ENCODE results near the gene KCNAB1.

Gene KCNAB1

DNA sequence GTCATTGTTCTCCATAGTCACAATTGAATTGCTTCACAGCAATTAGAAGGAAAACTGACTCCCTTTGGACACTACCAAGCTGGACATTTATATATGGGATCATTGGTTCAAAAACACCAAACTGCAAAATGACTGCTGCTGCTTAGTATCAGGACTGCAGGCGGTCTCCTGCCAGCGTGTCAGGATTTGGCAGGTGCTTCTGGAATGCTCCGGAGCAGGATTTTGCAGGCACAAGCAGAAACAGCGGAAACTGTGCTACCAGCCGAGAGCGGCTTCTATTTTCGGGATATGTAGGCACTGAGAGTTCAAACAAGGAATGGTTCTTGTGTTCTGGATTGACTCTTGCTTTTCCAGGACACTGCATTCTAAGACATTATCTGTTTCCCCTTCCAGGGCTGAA, 339.1 kb downstream of the KCNAB1 start:
- intact Hi-C loops (cut with DNase I; ENCODE audit: low total_unique reads): no loop called here
- DNase-seq: peak in 1 of 2 donors; percentile 76
- TF ChIP-seq CTCF (IDR thresholded peaks at IDR 0.05): no peak
- no peaks in the 10 kb centered on the region for H3K27me3 ChIP-seq
- no peaks in the 10 kb centered on the region for H3K9me3 ChIP-seq
- peaks cover 0 to 44% (median 30%) of the 10 kb centered on the region in 4 donors for H3K4me1 ChIP-seq
- H3K27ac ChIP-seq: no peak overlapping the region
- peaks cover 0 to 9% (median 5%) of the 10 kb centered on the region in 3 donors for H3K36me3 ChIP-seq
- H3K4me3 ChIP-seq: no peak overlapping the region

- Histone ChIP-seq H3K27ac (no peak overlapping the region), H3K4me1 (peaks cover 0 to 51% (median 38%) of the 10 kb centered on the region in 4 donors), H3K27me3 (no peaks in the 10 kb centered on the region), H3K4me3 (no peak overlapping the region), H3K36me3 (peaks cover 0 to 9% (median 5%) of the 10 kb centered on the region in 3 donors), H3K9me3 (no peaks in the 10 kb centered on the region)
- DNase-seq: no peak
- no peak for TF ChIP-seq CTCF (IDR thresholded peaks at IDR 0.05)
- intact Hi-C loops (cut with DNase I; ENCODE audit: low total_unique reads): no loop called here
Measured at GRCh38 chr3:156460206-156460611, 339.8 kb downstream of the KCNAB1 start.

- intact Hi-C loops (cut with DNase I; ENCODE audit: low total_unique reads): no loop called here
- TF ChIP-seq CTCF (IDR thresholded peaks at IDR 0.05): no peak
- no peaks in the 10 kb centered on the region for H3K27me3 ChIP-seq
- peaks cover 0 to 62% (median 35%) of the 10 kb centered on the region in 4 donors for H3K4me1 ChIP-seq
- DNase-seq: no peak
- no peak overlapping the region for H3K27ac ChIP-seq
- peaks cover 0 to 8% (median 5%) of the 10 kb centered on the region in 3 donors for H3K36me3 ChIP-seq
- no peak overlapping the region for H3K4me3 ChIP-seq
- no peaks in the 10 kb centered on the region for H3K9me3 ChIP-seq
Measured at GRCh38 chr3:156461889-156462288, 341.5 kb downstream of the KCNAB1 start.

GRCh38 chr3:156463123-156463522, 342.7 kb downstream of the KCNAB1 start:
- intact Hi-C loops (cut with DNase I; ENCODE audit: low total_unique reads): no loop called here
- Histone ChIP-seq H3K4me3 (no peak overlapping the region), H3K9me3 (no peaks in the 10 kb centered on the region), H3K27me3 (no peaks in the 10 kb centered on the region), H3K27ac (no peak overlapping the region), H3K4me1 (peaks cover 0 to 65% (median 34%) of the 10 kb centered on the region in 4 donors), H3K36me3 (peaks cover 0 to 3% (median 0%) of the 10 kb centered on the region in 3 donors)
- no peak for TF ChIP-seq CTCF (IDR thresholded peaks at IDR 0.05)
- DNase-seq: no peak

GRCh38 chr3:156465194-156465593, 344.8 kb downstream of the KCNAB1 start:
- peaks cover 0 to 69% (median 30%) of the 10 kb centered on the region in 4 donors for H3K4me1 ChIP-seq
- no peak for TF ChIP-seq CTCF (IDR thresholded peaks at IDR 0.05)
- no peaks in the 10 kb centered on the region for H3K36me3 ChIP-seq
- no peak for DNase-seq
- no peak overlapping the region for H3K4me3 ChIP-seq
- intact Hi-C loops (cut with DNase I; ENCODE audit: low total_unique reads): no loop called here
- H3K27ac ChIP-seq: peak overlapping the region; percentile 33 to 61
- H3K27me3 ChIP-seq: no peaks in the 10 kb centered on the region
- no peaks in the 10 kb centered on the region for H3K9me3 ChIP-seq

DNA sequence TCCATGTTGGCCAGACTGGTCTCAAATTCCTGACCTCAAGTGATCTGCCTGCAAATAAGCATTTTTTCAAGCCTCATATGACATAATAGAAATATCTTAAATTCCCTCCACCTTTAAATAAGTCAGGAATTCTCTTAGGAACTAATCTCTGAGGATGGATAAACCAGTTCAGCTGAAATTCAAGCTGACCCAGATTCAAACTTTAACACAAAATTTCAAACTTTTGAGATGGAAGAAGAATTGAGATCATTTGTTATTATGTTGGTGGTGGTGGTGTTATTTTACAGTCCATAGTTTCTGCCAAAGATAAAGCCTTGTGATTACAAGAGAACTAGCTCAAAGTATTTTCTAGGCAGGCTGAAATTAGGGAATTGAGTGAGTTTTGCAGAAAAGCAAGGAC, 349.1 kb downstream of the KCNAB1 start:
- Histone ChIP-seq H3K27ac (peak overlapping the region in 1 of 2 donors; percentile 48), H3K9me3 (no peaks in the 10 kb centered on the region), H3K27me3 (no peaks in the 10 kb centered on the region), H3K4me3 (no peak overlapping the region), H3K4me1 (peaks cover 0 to 43% (median 20%) of the 10 kb centered on the region in 4 donors), H3K36me3 (peaks cover 0 to 6% (median 0%) of the 10 kb centered on the region in 3 donors)
- TF ChIP-seq CTCF (IDR thresholded peaks at IDR 0.05): no peak
- intact Hi-C loops (cut with DNase I; ENCODE audit: low total_unique reads): no loop called here
- DNase-seq: no peak

Data from tibial artery (tissue), 4 donors.